A549 (cell line): ENCODE data around the gene DNAJB12.

Source experiments
- BCL3 ChIP-seq: fragments of >200 bp; sonication (Bioruptor Twin); formaldehyde crosslinking; IDR thresholded peaks from 3 replicates; pipeline ENCODE4 v1.6.1; 2016
- BHLHE40 ChIP-seq: IDR thresholded peaks from 2 replicates; pipeline ENCODE4 v1.6.1; 2012; ENCODE audit warnings: low read depth, low read length, inconsistent platforms
- CEBPB ChIP-seq, 2 experiments: fragments of >200 bp in 1 of 2; sonication (Bioruptor Twin) in 1 of 2; formaldehyde crosslinking in 1 of 2; IDR thresholded peaks; 2 replicates each; pipeline ENCODE4 v1.6.1; 2012 to 2016
- CTCF ChIP-seq: fragments of >200 bp; sonication (Bioruptor Twin); formaldehyde crosslinking; IDR thresholded peaks from 3 replicates; pipeline ENCODE4 v1.5.1; 2016
- EP300 ChIP-seq, 2 experiments: fragments of >200 bp; sonication (Bioruptor Twin); formaldehyde crosslinking; IDR thresholded peaks; 2 replicates in 1 of 2; 3 replicates in 1 of 2; pipeline ENCODE4 v1.6.1; 2016 to 2017
- FOSL2 ChIP-seq, 2 experiments: fragments of 450-650 bp in 1 of 2; fragments of >200 bp in 1 of 2; sonication (Bioruptor Twin) in 1 of 2; formaldehyde crosslinking; IDR thresholded peaks; 2 replicates each; pipeline versions ENCODE4 v1.5.0 to v1.6.1; 2016 to 2020; ENCODE audit warnings: mild to moderate bottlenecking in 1 of 2, moderate library complexity in 1 of 2
- MAX ChIP-seq: IDR thresholded peaks from 2 replicates; pipeline ENCODE4 v1.6.1; 2012
- PBX3 ChIP-seq: IDR thresholded peaks from 2 replicates; pipeline ENCODE4 v1.6.1; 2012
- POLR2A ChIP-seq: IDR thresholded peaks from 2 replicates; pipeline ENCODE4 v1.6.1; 2012; ENCODE audit warnings: mild to moderate bottlenecking, low read length
- REST ChIP-seq: fragments of 200-600 bp; sonication (generic); IDR thresholded peaks from 2 replicates; pipeline ENCODE4 v1.6.1; 2016; ENCODE audit warnings: antibody characterized with exemption, mild to moderate bottlenecking, moderate library complexity
- ZNF302 ChIP-seq: fragments of 250-450 bp; sonication (Bioruptor Pico); IDR thresholded peaks from 2 replicates; pipeline ENCODE4 v1.9.0; 2021; ENCODE audit warnings: inconsistent platforms, mild to moderate bottlenecking, moderate library complexity

- no peak for TF ChIP-seq CTCF
- no peak for TF ChIP-seq POLR2A
- no peak for TF ChIP-seq PBX3
- no peak for TF ChIP-seq CEBPB (IDR thresholded peaks at IDR 0.05)
- TF ChIP-seq MAX, result no peak
- TF ChIP-seq ZNF302 (CRISPR knock-in tag), result no peak
- TF ChIP-seq EP300 (IDR thresholded peaks at IDR 0.05), result no peak
- no peak for TF ChIP-seq FOSL2 (IDR thresholded peaks at IDR 0.05)
- no peak for TF ChIP-seq FOSL2 (CRISPR knock-in tag; IDR thresholded peaks at IDR 0.05)
- no peak for TF ChIP-seq BCL3
- no peak for TF ChIP-seq REST
- TF ChIP-seq BHLHE40, result no peak
Measured at GRCh38 chr10:72385724-72386123, 31.0 kb upstream of the DNAJB12 start.
